ENCODE measurements around the gene FRMD8.

DNA sequence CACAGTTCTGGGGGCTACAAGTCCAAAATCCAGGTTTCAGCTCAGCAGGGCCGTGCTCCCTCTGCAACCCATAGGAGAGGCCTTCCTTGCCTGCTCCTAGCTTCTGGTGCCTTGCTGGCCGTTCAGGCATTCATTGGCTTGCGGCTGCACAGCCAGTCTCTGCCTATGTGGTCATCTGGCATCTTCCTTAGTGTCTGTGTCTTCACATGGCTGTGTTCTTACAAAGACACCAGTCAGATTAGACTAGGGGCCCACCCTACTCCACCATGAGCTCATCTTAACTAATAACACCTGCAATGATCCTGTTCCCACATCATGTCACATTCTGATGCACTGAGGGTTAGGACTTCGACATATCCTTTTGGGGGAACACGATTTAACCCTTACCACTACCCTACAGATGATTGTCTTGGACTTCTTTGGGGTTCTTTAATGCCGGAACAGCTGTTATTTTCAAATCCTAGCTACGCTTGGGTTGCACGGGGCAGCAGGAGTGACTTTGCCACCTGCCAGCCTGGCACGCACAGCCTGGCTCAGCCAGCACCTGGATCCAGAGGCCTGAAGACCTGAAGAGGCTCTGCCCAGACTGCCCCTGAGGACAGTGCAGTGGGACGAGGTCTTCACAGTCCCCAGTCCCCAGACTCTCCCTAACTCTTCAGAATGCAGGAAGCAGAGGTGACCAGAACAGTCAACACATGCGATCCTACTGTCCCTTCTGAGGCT lies 28.5 kb downstream of the FRMD8 start:
- TF ChIP-seq, protein P1, sequence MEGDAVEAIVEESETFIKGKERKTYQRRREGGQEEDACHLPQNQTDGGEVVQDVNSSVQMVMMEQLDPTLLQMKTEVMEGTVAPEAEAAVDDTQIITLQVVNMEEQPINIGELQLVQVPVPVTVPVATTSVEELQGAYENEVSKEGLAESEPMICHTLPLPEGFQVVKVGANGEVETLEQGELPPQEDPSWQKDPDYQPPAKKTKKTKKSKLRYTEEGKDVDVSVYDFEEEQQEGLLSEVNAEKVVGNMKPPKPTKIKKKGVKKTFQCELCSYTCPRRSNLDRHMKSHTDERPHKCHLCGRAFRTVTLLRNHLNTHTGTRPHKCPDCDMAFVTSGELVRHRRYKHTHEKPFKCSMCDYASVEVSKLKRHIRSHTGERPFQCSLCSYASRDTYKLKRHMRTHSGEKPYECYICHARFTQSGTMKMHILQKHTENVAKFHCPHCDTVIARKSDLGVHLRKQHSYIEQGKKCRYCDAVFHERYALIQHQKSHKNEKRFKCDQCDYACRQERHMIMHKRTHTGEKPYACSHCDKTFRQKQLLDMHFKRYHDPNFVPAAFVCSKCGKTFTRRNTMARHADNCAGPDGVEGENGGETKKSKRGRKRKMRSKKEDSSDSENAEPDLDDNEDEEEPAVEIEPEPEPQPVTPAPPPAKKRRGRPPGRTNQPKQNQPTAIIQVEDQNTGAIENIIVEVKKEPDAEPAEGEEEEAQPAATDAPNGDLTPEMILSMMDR (optimal IDR thresholded peaks at IDR 0.05 in 1 of 3, IDR thresholded peaks at IDR 0.05 in 1 of 3, conservative IDR thresholded peaks at IDR 0.05 in 1 of 3; ENCODE audit: extremely low read depth in 1 of 3, insufficient read depth in 2 of 3, low read length in 3 of 3), result no peak
- TF ChIP-seq EZH2 (IDR thresholded peaks at IDR 0.05; ENCODE audit: low read length), result no peak
